ENCODE data around the gene ITPA.

DNA sequence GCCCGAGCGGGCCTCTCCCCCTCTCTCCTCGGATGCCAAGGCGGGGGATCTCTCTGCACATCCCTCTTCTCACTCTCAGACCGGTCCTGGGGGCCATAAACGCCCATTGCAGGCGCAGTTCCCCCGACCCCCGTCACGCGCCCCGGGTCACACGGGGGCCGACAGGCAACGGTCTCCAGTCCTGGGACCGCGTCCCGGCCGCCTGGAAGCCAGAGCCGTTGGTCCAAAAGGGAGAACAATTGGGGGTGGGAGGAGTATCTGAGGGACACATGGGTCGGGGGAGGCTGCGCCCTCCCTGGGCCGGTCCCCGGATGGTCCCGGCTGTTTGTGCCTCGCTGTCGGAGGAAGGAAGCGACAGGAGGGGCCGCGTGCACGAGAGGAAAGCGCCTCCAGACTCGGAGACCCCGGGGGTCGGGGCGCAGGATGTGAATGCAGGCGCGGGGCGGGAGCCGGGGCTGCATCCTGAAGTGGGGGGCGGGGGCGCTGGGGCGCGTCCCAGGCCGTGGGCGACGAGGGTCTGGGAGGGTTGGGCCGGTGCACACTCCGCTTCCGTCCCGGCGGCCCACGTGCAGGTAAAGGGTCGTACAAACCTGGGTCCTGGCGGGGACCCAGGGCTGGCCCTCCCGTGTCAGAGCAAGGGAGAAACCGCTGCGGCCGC, 28.8 kb downstream of the ITPA start:
- TF ChIP-seq SIN3A (IDR thresholded peaks at IDR 0.05; ENCODE audit: borderline replicate concordance, low read depth, low read length) = no peak; the same call in 1 of the 2 replicates
- TF ChIP-seq ZNF747 (CRISPR knock-in tag; IDR thresholded peaks at IDR 0.05; ENCODE audit: borderline replicate concordance) = no peak; the same call in 1 of the 2 replicates
- 0 out of 2 replicates have a peak, but pooled peaks have one; percentile 55 for TF ChIP-seq MYC (CRISPR knock-in tag; IDR thresholded peaks at IDR 0.05; ENCODE audit: borderline replicate concordance)
- TF ChIP-seq, protein P1, sequence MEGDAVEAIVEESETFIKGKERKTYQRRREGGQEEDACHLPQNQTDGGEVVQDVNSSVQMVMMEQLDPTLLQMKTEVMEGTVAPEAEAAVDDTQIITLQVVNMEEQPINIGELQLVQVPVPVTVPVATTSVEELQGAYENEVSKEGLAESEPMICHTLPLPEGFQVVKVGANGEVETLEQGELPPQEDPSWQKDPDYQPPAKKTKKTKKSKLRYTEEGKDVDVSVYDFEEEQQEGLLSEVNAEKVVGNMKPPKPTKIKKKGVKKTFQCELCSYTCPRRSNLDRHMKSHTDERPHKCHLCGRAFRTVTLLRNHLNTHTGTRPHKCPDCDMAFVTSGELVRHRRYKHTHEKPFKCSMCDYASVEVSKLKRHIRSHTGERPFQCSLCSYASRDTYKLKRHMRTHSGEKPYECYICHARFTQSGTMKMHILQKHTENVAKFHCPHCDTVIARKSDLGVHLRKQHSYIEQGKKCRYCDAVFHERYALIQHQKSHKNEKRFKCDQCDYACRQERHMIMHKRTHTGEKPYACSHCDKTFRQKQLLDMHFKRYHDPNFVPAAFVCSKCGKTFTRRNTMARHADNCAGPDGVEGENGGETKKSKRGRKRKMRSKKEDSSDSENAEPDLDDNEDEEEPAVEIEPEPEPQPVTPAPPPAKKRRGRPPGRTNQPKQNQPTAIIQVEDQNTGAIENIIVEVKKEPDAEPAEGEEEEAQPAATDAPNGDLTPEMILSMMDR (CRISPR knock-in tag; IDR thresholded peaks at IDR 0.05) = no peak
- no peak for TF ChIP-seq ELK4 (CRISPR knock-in tag; IDR thresholded peaks at IDR 0.05; ENCODE audit: borderline replicate concordance)
- TF ChIP-seq MAFK (conservative IDR thresholded peaks at IDR 0.05 in 1 of 2, IDR thresholded peaks at IDR 0.05 in 1 of 2; ENCODE audit: low read length in 2 of 2) = no peak
- TF ChIP-seq ZNF343 (CRISPR knock-in tag; IDR thresholded peaks at IDR 0.05) = no peak
- no peak for TF ChIP-seq HNRNPLL (IDR thresholded peaks at IDR 0.05; ENCODE audit: low read depth, low read length, poor library complexity, severe bottlenecking)
- no peak for TF ChIP-seq ZNF367 (CRISPR knock-in tag; IDR thresholded peaks at IDR 0.05; ENCODE audit: borderline replicate concordance)
- TF ChIP-seq KAT7 (CRISPR knock-in tag; IDR thresholded peaks at IDR 0.05; ENCODE audit: borderline replicate concordance) = no peak
- no peak for TF ChIP-seq SMC3 (IDR thresholded peaks at IDR 0.05; ENCODE audit: low read length)
- TF ChIP-seq ELF4 (CRISPR knock-in tag; IDR thresholded peaks at IDR 0.05; ENCODE audit: borderline replicate concordance) = no peak
- no peak for TF ChIP-seq ZNF598 (CRISPR knock-in tag; IDR thresholded peaks at IDR 0.05; ENCODE audit: borderline replicate concordance)
- TF ChIP-seq JUN (CRISPR knock-in tag; IDR thresholded peaks at IDR 0.05) = no peak

All from HepG2 (cell line).